Measurements from ENCODE around the gene ANTXRL.
"Not testable (repeated sequence)": the region's sequence is repeated elsewhere in the genome, so short reads cannot be mapped to it uniquely, and the experiment has no call there.

Gene ANTXRL

GRCh38 chr10:46255210-46255609, 31.6 kb upstream of the ANTXRL start:
- DNase-seq = not testable (repeated sequence)

- no peak for DNase-seq
Observed at GRCh38 chr10:46255801-46256747, 30.7 kb upstream of the ANTXRL start.

GRCh38 chr10:46257099-46257498, 29.7 kb upstream of the ANTXRL start:
- DNase-seq = no peak

GRCh38 chr10:46262906-46263560, 23.8 kb upstream of the ANTXRL start:
- DNase-seq = not testable (repeated sequence)

- DNase-seq = no peak
Observed at GRCh38 chr10:46263831-46264268, 22.9 kb upstream of the ANTXRL start.

- no peak for DNase-seq
Observed at GRCh38 chr10:46264336-46264735, 22.5 kb upstream of the ANTXRL start.

- no peak for DNase-seq
Observed at GRCh38 chr10:46264737-46265368, 21.9 kb upstream of the ANTXRL start.

- not testable (repeated sequence) for DNase-seq
Observed at GRCh38 chr10:46265566-46266305, 21.1 kb upstream of the ANTXRL start.

- DNase-seq = no peak
Observed at GRCh38 chr10:46266306-46266985, 20.4 kb upstream of the ANTXRL start.

- DNase-seq = no peak
Observed at GRCh38 chr10:46267132-46267985, 19.4 kb upstream of the ANTXRL start.

- no peak for DNase-seq
Observed at GRCh38 chr10:46268076-46268881, 18.5 kb upstream of the ANTXRL start.

- not testable (repeated sequence) for DNase-seq
Observed at GRCh38 chr10:46269554-46270053, 17.2 kb upstream of the ANTXRL start.

GRCh38 chr10:46270086-46270811, 16.5 kb upstream of the ANTXRL start:
- DNase-seq = no peak

- not testable (repeated sequence) for DNase-seq
Observed at GRCh38 chr10:46270963-46271530, 15.8 kb upstream of the ANTXRL start.

GRCh38 chr10:46271795-46272499, 14.8 kb upstream of the ANTXRL start:
- not testable (repeated sequence) for DNase-seq

GRCh38 chr10:46272863-46273415, 13.9 kb upstream of the ANTXRL start:
- DNase-seq = no peak

- no peak for DNase-seq
Observed at GRCh38 chr10:46273506-46274477, 13.0 kb upstream of the ANTXRL start.

Data from activated CD4-positive, alpha-beta T cell treated with anti-CD3 and anti-CD28 coated beads for 1 hour (primary cell).